ENCODE measurements around the gene GFY. TPM values are rescaled to one million over a fixed set of nuclear protein-coding genes. Genes with fewer than 3 reads are reported as not detected.

Gene GFY
- total and polyA plus RNA-seq, 2 experiments from 2014 or later, result 1.2 TPM; not detected in 1

DNA sequence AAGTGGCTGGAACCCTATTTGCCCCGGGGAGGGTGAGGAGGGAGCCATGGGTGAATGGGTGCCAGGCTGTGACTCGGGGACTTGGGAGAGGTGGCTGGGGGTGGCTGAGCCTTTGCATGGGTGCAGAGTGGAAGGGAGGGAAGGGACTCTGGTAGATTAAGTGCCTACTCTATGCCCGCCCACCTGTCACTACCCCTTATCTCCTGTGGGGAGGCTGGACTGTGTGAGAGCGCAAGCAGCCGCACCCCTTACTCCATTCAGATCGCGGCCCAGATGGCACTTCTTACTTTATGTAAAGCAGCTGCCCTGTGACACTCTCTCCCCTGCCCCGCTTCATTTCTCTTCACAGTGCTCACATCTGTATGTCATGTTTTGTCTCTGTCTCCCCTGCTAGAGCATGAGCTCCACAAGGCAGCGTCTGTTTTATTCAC, 34.2 kb upstream of the GFY start:
- Histone ChIP-seq H4K20me1 (replicated peaks; ENCODE audit: insufficient read depth) (no peaks in the 10 kb centered on the region), H3K27me3 (ENCODE audit: insufficient read depth) (no peaks in the 10 kb centered on the region), H3K79me2 (replicated peaks; ENCODE audit: insufficient read depth) (no peaks in the 10 kb centered on the region), H3K4me2 (no peak overlapping the region), H2AFZ (no peak overlapping the region), H3K9me2 (ENCODE audit: insufficient read depth) (no peaks in the 10 kb centered on the region), H3K4me1 (ENCODE audit: insufficient read depth) (no peaks in the 10 kb centered on the region), H3K36me3 (ENCODE audit: insufficient read depth) (no peaks in the 10 kb centered on the region), H3K27ac (ENCODE audit: low read depth) (no peak overlapping the region), H3K4me3 (no peak overlapping the region), H3F3A (replicated peaks; ENCODE audit: low read depth) (0 out of 2 replicates have a peak, but pooled peaks cover 3% of the 10 kb centered on the region)
- Mint-ChIP-seq H3K27ac (no peak overlapping the region), H3K36me3 (ENCODE audit: low read depth) (no peaks in the 10 kb centered on the region; the same call in 2 of the 3 replicates), H3K9me3 (0 out of 3 replicates have a peak, but pooled peaks cover 2% of the 10 kb centered on the region), H3K4me1 (peaks cover 10% of the 10 kb centered on the region), H3K4me3 (no peak overlapping the region), H3K27me3 (ENCODE audit: insufficient read depth, low read depth, poor library complexity) (peaks cover 18% of the 10 kb centered on the region)
- TF ChIP-seq, protein P1, sequence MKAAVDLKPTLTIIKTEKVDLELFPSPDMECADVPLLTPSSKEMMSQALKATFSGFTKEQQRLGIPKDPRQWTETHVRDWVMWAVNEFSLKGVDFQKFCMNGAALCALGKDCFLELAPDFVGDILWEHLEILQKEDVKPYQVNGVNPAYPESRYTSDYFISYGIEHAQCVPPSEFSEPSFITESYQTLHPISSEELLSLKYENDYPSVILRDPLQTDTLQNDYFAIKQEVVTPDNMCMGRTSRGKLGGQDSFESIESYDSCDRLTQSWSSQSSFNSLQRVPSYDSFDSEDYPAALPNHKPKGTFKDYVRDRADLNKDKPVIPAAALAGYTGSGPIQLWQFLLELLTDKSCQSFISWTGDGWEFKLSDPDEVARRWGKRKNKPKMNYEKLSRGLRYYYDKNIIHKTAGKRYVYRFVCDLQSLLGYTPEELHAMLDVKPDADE (IDR thresholded peaks at IDR 0.05), result no peak
- TF ChIP-seq JUNB (IDR thresholded peaks at IDR 0.05; ENCODE audit: unreplicated experiment) (no peak), EZH2phosphoT487 (IDR thresholded peaks at IDR 0.05; ENCODE audit: unreplicated experiment) (no peak), STAT1 (IDR thresholded peaks at IDR 0.05; ENCODE audit: unreplicated experiment) (no peak), EZH2 (IDR thresholded peaks at IDR 0.05; ENCODE audit: low read depth, unreplicated experiment) (no peak), NANOG (IDR thresholded peaks at IDR 0.05; ENCODE audit: borderline replicate concordance) (no peak), CREB1 (CRISPR knock-in tag; IDR thresholded peaks at IDR 0.05; ENCODE audit: low read depth) (no peak), ZNF331 (CRISPR knock-in tag; IDR thresholded peaks at IDR 0.05; ENCODE audit: low read depth) (no peak), POLR2AphosphoS5 (IDR thresholded peaks at IDR 0.05; ENCODE audit: low read depth) (no peak), ZNF114 (CRISPR knock-in tag; IDR thresholded peaks at IDR 0.05) (no peak)
- TF ChIP-seq, protein P2, sequence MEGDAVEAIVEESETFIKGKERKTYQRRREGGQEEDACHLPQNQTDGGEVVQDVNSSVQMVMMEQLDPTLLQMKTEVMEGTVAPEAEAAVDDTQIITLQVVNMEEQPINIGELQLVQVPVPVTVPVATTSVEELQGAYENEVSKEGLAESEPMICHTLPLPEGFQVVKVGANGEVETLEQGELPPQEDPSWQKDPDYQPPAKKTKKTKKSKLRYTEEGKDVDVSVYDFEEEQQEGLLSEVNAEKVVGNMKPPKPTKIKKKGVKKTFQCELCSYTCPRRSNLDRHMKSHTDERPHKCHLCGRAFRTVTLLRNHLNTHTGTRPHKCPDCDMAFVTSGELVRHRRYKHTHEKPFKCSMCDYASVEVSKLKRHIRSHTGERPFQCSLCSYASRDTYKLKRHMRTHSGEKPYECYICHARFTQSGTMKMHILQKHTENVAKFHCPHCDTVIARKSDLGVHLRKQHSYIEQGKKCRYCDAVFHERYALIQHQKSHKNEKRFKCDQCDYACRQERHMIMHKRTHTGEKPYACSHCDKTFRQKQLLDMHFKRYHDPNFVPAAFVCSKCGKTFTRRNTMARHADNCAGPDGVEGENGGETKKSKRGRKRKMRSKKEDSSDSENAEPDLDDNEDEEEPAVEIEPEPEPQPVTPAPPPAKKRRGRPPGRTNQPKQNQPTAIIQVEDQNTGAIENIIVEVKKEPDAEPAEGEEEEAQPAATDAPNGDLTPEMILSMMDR (conservative IDR thresholded peaks at IDR 0.05; ENCODE audit: low read depth in 2 of 2), result no peak
- TF ChIP-seq, protein P3, sequence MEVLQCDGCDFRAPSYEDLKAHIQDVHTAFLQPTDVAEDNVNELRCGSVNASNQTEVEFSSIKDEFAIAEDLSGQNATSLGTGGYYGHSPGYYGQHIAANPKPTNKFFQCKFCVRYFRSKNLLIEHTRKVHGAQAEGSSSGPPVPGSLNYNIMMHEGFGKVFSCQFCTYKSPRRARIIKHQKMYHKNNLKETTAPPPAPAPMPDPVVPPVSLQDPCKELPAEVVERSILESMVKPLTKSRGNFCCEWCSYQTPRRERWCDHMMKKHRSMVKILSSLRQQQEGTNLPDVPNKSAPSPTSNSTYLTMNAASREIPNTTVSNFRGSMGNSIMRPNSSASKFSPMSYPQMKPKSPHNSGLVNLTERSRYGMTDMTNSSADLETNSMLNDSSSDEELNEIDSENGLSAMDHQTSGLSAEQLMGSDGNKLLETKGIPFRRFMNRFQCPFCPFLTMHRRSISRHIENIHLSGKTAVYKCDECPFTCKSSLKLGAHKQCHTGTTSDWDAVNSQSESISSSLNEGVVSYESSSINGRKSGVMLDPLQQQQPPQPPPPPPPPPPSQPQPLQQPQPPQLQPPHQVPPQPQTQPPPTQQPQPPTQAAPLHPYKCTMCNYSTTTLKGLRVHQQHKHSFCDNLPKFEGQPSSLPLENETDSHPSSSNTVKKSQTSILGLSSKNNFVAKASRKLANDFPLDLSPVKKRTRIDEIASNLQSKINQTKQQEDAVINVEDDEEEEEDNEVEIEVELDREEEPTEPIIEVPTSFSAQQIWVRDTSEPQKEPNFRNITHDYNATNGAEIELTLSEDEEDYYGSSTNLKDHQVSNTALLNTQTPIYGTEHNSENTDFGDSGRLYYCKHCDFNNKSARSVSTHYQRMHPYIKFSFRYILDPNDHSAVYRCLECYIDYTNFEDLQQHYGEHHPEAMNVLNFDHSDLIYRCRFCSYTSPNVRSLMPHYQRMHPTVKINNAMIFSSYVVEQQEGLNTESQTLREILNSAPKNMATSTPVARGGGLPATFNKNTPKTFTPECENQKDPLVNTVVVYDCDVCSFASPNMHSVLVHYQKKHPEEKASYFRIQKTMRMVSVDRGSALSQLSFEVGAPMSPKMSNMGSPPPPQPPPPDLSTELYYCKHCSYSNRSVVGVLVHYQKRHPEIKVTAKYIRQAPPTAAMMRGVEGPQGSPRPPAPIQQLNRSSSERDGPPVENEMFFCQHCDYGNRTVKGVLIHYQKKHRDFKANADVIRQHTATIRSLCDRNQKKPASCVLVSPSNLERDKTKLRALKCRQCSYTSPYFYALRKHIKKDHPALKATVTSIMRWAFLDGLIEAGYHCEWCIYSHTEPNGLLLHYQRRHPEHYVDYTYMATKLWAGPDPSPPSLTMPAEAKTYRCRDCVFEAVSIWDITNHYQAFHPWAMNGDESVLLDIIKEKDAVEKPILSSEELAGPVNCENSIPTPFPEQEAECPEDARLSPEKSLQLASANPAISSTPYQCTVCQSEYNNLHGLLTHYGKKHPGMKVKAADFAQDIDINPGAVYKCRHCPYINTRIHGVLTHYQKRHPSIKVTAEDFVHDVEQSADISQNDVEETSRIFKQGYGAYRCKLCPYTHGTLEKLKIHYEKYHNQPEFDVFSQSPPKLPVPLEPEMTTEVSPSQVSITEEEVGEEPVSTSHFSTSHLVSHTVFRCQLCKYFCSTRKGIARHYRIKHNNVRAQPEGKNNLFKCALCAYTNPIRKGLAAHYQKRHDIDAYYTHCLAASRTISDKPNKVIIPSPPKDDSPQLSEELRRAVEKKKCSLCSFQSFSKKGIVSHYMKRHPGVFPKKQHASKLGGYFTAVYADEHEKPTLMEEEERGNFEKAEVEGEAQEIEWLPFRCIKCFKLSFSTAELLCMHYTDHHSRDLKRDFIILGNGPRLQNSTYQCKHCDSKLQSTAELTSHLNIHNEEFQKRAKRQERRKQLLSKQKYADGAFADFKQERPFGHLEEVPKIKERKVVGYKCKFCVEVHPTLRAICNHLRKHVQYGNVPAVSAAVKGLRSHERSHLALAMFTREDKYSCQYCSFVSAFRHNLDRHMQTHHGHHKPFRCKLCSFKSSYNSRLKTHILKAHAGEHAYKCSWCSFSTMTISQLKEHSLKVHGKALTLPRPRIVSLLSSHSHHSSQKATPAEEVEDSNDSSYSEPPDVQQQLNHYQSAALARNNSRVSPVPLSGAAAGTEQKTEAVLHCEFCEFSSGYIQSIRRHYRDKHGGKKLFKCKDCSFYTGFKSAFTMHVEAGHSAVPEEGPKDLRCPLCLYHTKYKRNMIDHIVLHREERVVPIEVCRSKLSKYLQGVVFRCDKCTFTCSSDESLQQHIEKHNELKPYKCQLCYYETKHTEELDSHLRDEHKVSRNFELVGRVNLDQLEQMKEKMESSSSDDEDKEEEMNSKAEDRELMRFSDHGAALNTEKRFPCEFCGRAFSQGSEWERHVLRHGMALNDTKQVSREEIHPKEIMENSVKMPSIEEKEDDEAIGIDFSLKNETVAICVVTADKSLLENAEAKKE (CRISPR knock-in tag; IDR thresholded peaks at IDR 0.05), result no peak
- TF ChIP-seq, protein P4, sequence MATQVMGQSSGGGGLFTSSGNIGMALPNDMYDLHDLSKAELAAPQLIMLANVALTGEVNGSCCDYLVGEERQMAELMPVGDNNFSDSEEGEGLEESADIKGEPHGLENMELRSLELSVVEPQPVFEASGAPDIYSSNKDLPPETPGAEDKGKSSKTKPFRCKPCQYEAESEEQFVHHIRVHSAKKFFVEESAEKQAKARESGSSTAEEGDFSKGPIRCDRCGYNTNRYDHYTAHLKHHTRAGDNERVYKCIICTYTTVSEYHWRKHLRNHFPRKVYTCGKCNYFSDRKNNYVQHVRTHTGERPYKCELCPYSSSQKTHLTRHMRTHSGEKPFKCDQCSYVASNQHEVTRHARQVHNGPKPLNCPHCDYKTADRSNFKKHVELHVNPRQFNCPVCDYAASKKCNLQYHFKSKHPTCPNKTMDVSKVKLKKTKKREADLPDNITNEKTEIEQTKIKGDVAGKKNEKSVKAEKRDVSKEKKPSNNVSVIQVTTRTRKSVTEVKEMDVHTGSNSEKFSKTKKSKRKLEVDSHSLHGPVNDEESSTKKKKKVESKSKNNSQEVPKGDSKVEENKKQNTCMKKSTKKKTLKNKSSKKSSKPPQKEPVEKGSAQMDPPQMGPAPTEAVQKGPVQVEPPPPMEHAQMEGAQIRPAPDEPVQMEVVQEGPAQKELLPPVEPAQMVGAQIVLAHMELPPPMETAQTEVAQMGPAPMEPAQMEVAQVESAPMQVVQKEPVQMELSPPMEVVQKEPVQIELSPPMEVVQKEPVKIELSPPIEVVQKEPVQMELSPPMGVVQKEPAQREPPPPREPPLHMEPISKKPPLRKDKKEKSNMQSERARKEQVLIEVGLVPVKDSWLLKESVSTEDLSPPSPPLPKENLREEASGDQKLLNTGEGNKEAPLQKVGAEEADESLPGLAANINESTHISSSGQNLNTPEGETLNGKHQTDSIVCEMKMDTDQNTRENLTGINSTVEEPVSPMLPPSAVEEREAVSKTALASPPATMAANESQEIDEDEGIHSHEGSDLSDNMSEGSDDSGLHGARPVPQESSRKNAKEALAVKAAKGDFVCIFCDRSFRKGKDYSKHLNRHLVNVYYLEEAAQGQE (IDR thresholded peaks at IDR 0.05; ENCODE audit: unreplicated experiment), result no peak
- DNase-seq (ENCODE audit: low spot score) (no peak), ATAC-seq (no peak)
